Fibroblast of gingiva (primary cell): ENCODE measurements around the gene CELSR3.

ENCODE experiments used
- DNase-seq: peaks from one replicate; pipeline ENCODE4 v3.0.0-alpha.2; 2011; ENCODE audit warnings: low read depth

CELSR3 gene

DNA sequence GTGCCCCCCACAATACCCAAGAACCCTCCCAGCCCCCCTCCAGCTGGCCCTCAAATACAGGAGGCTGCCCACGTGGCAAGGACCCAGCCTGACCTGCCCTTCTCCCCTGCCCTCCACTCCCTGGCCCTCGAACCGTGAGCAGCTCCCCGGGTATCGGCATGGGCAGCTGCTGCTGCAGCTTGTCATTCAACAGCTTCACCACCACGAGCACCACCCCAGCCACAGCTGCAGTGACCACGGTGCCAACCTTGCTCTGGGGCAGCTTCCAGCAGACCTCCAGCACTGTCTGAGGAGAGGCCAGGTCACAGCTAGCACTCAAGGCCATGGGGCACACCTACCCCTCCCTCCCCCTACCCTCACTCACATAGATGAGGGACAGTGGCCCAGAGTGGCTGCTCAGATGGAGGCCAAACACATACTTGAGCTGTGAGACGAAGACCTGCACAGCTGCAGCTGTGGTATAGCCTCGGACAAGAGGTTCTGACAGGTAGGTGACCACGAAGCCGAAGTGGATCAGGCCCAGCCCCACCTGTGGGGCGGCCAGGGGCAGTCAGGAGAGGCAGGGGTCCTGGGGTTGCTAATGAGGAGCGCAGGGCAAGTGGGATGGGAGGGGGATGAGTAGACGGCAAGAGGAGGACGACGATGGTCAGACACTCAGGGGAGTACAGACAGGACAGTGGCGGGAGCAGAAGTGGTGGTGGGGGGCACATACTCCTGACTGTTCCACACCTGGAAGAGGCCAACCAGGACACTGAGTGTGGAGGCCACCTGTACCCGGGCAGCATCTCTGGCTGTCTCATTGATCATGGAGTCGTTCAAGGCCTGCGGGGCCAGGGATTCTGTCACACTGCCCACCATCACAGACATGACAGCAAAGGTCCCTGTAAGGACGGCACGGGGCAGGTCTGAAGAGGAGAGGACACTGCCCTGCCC, 30.9 kb downstream of the CELSR3 start:
- DNase-seq: no peak

DNA sequence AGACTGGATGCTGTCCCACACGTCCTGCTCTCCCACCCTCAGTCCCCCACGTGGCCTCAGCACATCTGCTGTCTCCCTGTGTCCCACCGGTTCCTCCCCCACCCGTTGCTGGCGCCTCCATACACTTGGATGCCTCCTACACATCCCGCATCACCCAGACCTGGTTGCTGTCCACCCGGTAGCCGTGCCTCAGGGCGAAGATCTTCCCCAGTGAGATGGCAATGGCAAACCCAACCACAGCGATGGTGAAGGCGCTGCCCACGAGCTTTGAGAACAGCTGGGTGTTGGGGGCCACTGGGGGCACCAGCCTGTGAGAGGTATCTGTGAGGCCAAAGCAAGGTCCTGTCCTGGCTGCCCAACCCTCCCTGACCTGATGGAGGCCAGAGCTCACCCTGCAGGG, 31.9 kb downstream of the CELSR3 start:
- DNase-seq: no peak

DNA sequence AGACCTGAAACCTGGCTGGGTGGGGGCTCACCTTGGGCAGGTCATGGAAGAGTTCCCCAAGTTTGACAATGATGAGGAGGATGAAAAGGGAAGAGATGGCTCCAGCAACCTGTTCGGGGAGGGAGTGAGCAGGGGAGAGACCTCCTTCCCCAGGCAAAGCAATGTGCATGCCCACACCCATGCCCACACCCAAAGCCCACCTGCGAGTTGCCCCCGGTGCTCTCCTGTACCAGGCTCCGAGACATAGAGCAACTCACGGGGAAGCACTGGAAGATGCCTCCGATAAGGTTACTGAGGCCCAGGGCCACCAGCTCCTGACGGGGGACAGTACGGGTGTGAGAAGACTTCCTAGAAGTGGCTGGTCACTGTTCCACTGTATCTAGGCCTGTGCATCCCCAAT, 32.3 kb downstream of the CELSR3 start:
- no peak for DNase-seq

DNA sequence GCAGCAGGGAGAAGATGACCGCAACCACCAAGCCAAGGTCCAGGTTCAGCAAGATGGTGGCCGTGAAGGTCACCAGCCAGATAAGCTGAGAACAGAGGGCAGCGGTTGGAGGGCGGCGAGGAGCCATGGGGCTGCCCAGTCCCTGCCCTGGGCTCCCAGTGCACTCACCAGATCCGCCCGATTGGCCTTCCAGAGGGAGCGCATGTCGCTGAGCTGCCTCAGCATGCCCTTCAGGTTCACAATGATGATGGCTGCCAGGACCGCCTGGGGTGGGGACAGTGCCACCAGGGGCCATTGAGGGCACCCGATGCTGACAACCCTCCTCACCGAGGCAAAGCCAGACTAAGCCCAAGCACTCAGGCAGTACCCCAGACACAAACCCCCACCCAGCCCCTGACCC, 32.8 kb downstream of the CELSR3 start:
- DNase-seq: no peak

DNA sequence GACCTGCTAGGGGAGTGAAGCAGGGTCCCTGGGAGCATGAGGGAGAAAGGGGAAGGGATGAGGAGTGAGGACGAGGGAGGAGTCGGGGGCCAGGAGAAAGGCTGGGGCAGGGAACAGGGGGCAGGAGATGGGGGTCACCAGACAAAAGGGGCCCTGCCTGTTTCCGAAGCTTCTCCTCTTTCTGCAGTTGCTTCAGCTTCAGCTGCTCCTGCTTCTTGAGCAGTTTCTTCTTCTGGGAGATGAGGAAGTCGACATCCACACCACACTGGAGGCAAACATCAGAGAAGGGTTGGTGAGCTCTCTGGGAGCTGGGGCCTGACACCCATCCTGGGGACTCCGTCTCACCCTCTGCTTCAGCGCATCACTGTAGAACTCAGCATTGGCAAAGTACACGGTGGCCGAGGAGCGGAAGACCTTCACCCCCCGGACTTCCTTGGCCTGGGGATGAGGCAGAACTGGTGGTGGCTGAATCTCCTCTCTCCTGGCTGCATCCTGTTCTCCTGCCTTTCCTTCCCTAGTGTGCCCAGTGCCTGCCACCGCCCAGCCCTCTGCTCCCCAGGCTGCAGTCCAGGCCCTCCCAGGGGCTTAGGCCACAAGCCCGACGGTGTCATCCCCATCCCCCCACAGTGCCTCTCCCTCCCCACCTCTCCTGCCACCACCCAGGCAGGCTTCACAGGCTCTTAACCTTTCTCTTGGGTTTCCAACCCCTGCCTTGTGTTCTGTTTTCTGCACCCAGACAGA, 34.2 kb downstream of the CELSR3 start:
- no peak for DNase-seq

DNA sequence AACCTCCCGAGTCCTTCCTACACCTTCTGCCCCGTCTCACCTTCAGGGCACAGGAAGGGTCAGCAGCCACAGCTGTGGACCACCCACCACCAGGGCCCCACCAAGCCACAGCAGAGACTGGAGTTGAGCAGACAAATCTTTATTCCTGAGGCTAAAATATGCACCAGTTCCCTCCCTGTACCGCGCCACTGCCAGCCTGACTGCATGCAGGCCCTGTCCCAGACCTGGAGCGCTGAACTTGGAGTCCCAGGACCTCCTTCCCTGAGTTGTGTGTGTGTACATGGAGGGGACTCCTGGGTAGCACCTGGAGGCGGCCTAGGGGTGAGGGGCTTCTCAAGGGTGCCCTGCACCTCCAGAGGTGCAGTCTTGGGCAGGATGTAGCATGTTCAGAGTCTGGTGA, 37.1 kb downstream of the CELSR3 start:
- DNase-seq: no peak

DNA sequence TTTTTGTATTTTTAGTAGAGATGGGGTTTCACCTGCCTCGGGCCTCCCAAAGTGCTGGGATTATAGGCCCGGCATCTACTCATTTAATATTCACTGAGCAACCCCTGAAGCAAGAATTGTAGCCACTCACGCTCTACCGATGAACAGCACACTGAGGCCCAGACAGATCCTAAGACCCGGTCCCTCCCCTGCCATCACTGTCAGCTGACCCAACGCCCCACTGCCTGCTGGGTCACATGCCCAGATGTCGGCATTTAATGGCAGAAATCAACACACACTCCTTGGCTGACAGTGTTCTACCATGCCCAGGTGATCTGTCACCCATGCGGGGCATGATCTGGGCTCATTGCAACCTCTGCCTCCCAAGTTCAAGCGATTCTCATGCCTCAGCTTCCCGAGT, 37.9 kb downstream of the CELSR3 start:
- no peak for DNase-seq

DNA sequence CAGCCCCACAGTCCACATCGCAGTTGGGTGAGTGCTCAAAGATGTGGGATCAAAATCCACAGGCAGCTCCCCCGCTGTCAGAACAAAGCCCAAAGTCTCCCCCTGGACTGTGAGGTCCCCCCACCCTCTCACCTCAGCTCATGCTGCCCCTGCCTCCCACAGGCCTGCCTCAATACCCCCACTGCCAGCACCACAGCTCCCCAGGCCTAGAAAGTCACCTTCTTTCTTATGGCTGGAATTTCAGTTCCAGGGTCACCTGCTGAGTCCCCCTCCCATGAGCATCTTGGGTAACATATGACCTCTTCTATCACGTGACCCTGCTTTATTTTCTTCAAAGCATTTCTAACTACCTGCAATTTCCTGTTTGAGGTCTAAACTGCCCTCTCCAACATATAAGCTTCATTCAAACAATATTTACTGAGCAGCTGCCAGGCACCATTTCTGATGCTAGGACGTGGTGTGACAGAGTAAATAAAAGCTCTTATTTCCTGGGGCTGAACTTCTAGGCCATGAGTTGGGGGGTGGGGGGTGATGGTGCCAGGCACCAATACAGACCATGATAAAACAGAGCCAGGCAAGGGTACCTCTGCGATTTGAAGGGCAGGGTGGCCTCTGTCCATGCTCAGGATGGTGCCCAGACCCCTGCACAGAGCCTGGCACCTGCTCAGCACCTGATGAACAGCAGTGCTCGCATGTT, 38.7 kb downstream of the CELSR3 start:
- DNase-seq: no peak

DNA sequence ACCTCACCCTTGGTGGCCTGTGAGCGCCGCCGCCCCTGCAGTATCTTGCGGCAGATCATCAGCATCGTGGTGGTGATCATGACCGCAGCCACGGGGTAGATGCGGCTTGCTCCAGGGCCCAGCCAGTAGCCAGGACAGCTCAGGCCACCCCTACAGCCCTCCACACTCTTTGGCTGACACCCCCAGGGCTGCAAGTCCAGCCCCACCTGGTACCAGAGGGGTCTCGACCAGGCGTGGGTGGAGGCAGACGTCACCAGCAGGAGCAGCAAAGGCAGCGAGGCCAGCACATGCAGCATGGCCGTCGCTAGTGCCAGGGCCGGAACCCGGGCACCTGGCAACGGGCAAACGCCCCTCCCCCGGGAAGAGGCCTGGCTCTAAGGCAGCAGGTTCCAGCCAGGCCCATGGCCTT, 41.2 kb downstream of the CELSR3 start, which contains the start of gene TMEM89:
Gene TMEM89, minus strand, starts transcription at position 309 of the 409 bp plus-strand sequence. Its CDS starts 13 bp downstream, at position 296.
- no peak for DNase-seq

DNA sequence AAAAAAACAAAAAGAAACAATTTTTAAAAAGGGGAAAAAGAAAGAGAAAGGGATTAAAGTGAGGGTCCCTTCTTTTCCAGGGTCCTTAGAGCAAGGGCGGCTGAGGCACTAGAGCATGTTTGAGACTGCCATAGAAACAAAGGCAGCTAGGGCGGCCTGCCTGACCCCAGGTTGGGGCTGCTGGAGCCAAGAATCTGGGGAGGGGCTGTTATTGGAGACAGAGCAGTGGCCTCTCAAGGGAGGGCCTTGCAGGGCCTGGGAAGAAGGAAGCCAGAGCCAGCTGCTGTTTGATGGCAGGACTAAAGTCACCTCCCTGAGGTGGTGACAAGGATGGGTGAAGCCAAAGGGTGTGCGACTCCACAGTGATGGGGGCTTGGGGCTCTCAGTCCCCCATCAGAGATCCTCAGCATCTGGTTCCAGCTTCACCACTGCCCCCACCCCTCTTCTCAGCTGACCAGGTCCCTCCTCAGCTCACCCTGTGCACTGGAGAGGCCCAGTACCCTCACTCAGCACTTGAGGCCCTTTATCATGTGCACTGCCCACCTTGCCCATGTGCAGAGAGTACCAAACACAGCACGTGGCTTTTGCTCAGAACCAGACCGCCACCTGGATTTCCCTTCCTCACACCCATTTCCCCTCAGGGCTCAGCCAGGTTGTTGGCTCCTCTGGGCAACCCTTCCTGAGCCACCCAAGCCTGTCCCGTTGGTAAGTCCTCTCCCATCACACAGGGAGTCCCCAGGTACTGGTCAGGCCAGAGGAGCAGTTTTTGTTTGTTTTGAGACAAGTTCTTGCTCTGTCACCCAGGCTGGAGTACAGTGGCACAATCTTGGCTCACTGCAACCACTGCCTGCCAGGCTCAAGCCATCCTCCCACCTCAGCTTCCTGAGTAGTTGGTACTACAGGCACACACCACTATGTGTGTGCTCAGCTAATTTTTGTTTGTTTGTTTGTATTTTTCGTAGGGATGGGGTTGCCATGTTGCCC, 42.9 kb downstream of the CELSR3 start:
- DNase-seq: no peak

DNA sequence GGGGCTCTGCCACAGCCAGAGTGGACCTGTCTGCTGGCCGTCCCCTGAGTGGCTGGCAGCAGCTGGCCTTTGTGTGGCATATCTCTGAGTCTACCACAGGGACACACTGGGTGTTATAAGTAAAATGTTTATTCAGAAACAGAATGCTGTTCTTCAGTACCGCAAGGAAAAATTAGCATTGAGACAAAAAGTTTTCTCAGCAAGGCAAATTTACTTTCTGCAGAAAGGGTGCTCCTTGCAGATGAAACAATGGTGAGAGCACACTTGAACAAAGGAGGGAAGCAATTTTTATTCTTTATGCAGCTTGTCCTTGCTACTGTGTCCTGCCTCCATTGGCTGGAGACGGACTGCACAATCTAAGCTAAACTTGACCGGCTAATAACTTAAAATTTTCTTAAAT, 45.1 kb downstream of the CELSR3 start:
- DNase-seq: no peak

DNA sequence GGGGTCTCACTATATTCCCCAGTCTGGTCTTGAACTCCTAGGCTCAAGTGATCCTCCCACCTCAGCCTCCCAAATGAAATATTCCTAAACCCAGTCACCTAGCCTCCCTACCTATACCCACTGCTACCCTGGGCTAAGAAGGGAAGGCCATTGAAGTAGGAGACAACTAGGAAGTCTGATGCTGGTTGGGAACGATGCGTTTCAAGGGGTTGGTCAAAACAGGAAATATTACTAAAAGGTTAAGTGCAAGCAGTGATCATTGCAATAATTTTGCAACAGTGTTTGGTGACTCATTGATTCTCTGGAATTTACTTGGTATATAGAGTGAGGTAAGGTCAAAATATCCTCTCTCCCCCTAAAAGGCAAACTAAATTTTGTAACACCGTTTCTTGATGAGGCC, 48.6 kb downstream of the CELSR3 start:
- peak; percentile 85 for DNase-seq

DNA sequence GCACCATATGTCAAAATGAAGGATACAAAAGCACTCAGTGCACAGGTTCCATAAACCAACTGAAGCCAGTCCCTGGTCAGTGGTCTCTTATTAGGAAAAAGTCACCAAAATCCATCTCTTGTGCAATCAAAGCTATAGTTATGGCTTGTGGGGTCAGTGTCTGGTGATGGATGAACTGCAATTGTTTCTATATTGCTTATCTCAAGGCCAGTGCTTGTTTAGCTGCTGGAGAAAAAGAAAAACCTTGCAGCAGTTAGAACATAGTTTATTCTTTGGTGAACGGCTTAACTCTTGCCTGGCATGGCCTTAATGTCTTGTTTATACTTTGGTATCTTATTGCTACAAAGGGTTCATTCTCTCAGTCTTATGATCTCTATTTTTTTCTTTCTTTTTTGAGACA, 50.4 kb downstream of the CELSR3 start:
- no peak for DNase-seq

DNA sequence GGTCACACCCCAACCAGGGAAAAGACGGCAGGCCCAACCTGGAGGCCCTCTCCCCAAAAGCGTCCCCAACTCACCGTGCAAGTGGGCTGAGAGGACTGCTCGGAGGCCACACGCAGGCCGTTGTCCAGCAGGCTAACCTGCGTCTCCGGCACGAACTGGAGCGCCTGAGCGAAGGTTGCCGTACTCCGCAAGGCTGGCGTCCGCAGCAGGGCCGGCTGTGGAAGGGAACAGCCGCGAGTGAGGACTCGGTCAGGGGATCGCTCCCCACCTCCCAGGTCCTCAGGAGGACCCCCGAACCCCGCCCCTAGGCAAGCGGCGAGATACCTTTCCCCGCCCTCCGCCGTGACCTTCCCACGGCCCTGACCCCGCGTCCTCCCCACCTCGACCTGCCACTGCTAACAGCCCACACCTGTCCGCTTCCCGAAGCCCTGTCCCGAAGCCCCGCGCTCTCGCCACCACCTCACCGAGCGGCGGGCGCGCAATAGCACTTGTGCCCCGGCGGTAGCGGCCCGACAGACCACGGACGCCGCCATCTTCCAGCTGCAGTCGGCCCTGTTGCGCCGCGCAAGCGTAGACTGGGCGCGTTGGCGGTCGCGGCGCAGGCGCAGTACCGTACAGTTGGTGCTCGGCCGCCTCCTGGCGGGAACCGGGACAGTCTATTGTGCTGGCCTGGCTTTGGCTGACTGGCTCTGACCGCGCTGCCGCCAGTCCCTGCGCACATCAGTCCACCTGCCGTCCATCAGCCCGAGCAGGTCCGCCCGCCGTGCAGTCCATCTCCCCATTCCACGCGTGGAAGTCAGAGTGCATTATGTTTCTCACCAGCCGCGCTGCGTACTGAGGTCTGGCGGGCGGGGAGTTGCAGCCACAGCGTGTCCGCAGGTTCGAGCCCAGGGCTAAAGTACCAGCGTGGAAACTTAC, 53.3 kb downstream of the CELSR3 start, which contains the start of gene UQCRC1:
Gene UQCRC1, minus strand, starts transcription at position 559 of the 918 bp plus-strand sequence. Its CDS starts 26 bp downstream, at position 533.
- peak; percentile 89 for DNase-seq

DNA sequence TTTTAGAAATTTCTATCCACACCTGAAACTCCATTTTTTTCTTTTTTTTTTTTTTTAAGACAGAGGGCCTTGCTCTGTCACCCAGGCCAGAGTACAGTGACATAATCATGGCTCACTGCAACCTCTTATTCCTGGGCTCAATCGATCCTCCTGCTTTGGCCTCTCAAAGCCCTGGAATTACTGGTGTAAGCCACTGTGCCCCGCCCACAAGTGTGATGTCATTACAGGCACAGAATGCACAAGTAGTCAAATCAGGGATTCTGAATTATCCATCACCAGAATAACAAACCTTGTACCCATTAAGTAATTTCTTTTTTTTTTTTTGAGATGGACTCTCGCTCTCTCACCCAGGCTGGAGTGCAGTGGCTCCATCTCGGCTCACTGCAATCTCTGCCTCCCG, 55.2 kb downstream of the CELSR3 start:
- DNase-seq: no peak

DNA sequence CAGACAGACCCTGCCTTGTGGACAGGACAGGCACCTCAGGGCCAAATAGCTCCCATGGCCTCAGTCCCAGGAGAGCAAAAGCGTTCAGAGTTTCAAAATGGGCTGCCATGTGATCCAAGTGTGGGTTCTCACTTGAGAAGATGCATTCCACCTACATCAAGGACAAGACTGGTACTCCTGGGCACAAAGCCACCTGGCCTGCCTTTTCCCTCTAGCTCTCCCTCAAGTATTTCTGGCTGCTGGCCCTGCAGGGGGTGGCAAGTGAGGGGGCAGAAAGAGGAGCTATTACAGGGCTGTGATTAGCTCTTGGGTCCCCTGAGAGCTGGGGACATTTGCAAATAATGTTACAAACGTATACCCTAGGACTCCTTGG, 61.1 kb downstream of the CELSR3 start:
- DNase-seq: peak; percentile 62

DNA sequence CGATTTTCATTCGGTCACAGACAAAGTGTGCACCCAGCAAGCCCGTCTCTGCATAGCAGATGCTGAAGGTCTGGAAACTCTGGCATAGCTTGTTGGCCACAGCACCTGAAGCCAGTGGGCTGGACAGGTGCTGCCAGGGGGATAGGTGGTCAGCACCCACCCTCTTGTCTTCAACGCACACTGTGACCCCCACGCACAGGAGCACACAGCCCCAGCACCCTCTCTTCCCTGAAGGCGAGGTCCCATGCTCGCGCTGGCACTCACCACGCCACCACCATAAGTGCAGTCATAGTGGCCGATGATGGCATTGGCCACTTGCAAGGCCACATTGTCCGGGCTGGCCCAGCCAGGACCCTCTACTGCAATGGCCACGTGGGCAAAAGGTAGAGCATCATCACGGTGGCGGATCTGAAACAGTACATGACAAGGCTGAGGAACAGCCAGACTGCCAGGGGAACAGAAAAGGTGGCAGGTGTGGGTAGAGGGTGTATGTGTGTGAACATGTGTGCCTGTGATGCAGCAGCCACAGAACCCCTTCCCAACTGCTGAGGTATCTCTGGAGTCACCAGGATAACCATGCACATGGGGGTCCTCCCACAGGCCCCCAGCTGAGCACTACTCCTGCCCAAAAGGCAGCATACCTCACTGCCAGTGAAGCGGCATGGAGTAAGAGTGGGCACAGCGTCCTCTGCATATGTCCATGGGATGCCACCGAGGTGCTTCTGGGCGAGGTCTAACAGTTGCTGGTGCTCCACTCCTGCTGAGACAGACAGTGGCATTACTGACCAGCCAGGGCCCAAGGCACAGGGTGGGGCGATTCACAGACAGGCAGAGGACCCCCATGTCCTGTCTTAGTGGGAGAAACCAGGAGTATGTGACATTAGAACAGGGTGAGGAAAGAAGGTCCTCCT, 61.7 kb downstream of the CELSR3 start:
- no peak for DNase-seq

DNA sequence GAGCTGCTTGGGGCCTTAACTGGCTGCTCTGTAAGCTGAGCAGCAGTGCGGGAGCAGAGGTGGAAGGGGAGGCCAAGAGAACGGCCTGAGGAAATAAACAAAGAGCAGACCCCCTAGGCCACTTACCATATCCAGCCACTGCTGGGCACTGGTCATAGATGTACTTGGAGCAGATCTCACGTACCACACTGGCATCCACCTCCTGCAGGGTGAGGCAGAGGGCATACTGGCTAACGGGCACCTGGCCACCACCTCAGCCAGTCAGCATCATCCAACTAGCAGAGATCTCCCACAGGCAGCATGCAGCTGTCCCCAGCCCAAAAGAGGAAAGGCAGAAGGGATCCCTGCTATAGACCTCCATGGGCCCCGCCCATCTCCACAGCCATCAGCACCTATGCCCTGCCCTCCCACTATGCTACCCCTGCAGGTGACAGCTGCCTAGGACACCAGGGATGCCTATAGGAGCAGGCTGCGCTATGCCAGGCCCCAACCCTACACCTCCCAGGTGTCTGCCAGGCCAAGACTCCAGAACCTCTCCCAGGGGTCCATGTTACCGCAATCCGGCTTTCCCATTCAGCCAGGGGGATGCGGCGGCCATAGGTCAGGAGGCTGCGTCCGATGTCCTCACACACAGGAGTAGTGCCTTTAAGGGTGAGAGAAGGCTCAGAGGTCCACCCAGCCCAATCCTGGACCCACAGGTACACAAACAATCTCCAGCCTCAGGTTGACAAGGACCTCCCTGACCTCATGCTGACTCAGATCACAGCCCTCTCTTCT, 63.0 kb downstream of the CELSR3 start:
- no peak for DNase-seq
